Measurements from ENCODE around the gene CSMD2.

CSMD2 gene

GRCh38 chr1:33743221-33743998 is 421.6 kb downstream of the CSMD2 start:
- no peak for DNase-seq (ENCODE audit: low spot score)

GRCh38 chr1:33742663-33743062 is 422.4 kb downstream of the CSMD2 start:
- no peak for DNase-seq (ENCODE audit: low spot score)

GRCh38 chr1:33741749-33742148 is 423.3 kb downstream of the CSMD2 start:
- no peak for DNase-seq (ENCODE audit: low spot score)

- DNase-seq (ENCODE audit: low spot score) = no peak
Observed at GRCh38 chr1:33740040-33740744, 424.8 kb downstream of the CSMD2 start.

GRCh38 chr1:33738976-33739375 is 426.1 kb downstream of the CSMD2 start:
- DNase-seq (ENCODE audit: low spot score) = no peak

- DNase-seq (ENCODE audit: low spot score) = no peak
Observed at GRCh38 chr1:33738536-33738935, 426.5 kb downstream of the CSMD2 start.

- DNase-seq (ENCODE audit: low spot score) = no peak
Observed at GRCh38 chr1:33736496-33736895, 428.5 kb downstream of the CSMD2 start.

- DNase-seq (ENCODE audit: low spot score) = no peak
Observed at GRCh38 chr1:33735624-33736023, 429.4 kb downstream of the CSMD2 start.

GRCh38 chr1:33727310-33727709 is 437.7 kb downstream of the CSMD2 start:
- no peak for DNase-seq (ENCODE audit: low spot score)

GRCh38 chr1:33726274-33726804 is 438.7 kb downstream of the CSMD2 start:
- DNase-seq (ENCODE audit: low spot score) = no peak

GRCh38 chr1:33725556-33726160 is 439.4 kb downstream of the CSMD2 start:
- DNase-seq (ENCODE audit: low spot score) = no peak

- no peak for DNase-seq (ENCODE audit: low spot score)
Observed at GRCh38 chr1:33725037-33725436, 440.0 kb downstream of the CSMD2 start.

GRCh38 chr1:33724348-33724747 is 440.7 kb downstream of the CSMD2 start:
- no peak for DNase-seq (ENCODE audit: low spot score)

GRCh38 chr1:33723251-33723650 is 441.8 kb downstream of the CSMD2 start:
- DNase-seq (ENCODE audit: low spot score) = no peak

GRCh38 chr1:33721301-33721815 is 443.7 kb downstream of the CSMD2 start:
- no peak for DNase-seq (ENCODE audit: low spot score)

GRCh38 chr1:33719771-33720670 is 445.0 kb downstream of the CSMD2 start:
- no peak for DNase-seq (ENCODE audit: low spot score)

GRCh38 chr1:33719326-33719725 is 445.7 kb downstream of the CSMD2 start:
- DNase-seq (ENCODE audit: low spot score) = no peak

GRCh38 chr1:33718186-33718585 is 446.8 kb downstream of the CSMD2 start:
- DNase-seq (ENCODE audit: low spot score) = no peak

GRCh38 chr1:33716976-33717688 is 447.9 kb downstream of the CSMD2 start:
- no peak for DNase-seq (ENCODE audit: low spot score)

GRCh38 chr1:33715195-33715811 is 449.7 kb downstream of the CSMD2 start:
- DNase-seq (ENCODE audit: low spot score) = no peak
